EH (cell line): ENCODE results near the gene MAGI2.
A peak's percentile ranks its signal among the peaks of the same experiment; 100 is the strongest.

ENCODE experiments used
- DNase-seq: peaks from one replicate; pipeline ENCODE4 v3.0.0-alpha.2; 2015; ENCODE audit warnings: low read depth

The MAGI2 gene

DNA sequence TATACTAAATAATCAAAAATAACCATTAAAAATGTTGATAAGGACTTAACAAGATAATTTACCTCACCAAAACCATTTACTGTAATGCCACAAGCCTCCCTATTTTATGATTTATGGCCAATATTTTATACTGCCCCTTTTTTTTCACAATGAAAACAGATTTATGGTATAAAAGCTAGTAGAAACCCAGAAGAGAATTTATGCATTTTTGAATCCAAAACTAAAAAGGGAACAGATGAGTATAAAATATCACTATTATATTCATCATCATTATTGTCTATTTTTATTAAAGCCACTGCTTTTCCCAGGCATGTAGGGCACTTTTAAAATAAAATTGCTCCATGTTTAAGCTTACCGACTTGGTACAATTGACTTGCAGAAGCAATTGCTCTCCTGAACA is 1229.9 kb downstream of the MAGI2 start:
- no peak for DNase-seq

DNA sequence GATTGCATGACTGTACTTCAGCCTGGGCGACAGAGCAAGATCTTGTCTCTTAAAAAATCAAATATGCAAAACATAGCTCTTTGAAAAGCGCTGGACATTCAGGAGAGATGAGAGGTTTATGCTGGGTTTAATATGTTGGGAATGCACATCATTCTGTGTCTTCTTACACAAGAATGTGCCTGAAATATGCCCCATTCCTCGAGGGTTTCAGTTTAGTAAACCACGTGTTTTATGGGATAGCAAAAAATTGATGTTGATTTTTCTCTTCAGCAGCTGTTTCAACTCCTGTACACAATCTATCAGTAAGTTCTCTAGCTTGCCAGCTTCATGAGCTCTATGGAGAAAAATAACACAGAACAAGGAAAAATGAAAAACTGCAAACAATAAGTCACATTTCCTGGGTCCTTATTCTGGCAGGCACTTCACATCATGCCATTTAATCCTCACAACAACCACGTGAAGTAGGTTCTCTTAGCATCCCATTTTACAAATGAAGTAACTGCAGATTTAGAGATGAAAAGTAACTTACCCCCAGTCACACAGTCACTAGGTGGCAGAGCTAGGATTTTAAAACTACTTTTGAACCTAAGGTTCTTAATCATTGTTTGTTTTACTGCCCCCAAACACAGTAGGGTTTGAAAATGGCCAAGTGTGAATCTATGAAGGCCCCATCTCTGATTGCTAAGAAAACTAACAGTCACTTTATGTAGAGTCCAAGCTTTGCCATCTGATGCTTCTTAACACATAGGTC is 1231.3 kb downstream of the MAGI2 start:
- peak; percentile 92 for DNase-seq

DNA sequence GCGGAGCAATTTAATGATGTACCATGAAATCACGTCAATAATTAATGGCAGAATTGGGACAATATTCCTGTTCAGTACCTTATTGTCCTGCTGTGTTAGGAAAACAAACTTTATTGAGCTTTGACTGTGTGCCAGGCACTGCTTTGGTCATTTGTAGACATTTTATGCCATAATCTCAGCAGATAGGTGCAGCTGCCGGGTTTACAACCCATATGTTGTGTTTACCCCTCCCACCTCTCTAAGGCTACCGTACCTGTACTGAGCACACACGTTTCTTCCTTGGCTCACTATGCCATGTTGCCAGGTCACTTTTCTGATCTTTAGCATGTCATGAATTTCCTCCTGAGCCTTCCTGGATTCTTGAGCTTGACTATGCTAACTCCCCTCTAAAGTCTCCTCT is 1232.7 kb downstream of the MAGI2 start:
- DNase-seq: no peak

DNA sequence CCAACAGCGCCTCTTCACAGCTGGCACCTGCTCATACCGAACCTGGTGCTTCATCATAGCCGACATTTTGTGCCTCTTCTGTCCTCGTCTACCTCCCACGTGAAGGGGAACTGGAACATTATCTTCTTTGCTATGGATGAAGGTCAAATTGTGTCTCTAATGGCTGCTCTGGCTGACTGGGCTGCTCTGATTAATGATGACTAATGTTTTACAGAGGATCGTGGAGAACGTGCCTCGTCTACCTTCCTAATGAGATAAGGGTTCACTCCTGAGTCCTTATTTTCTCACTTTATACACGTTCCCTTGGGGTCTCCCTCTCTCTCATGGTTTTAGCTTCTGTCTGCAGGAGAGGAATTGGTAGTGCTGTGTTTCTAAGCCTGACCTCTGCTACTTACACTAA is 1234.6 kb downstream of the MAGI2 start:
- peak; percentile 38 for DNase-seq

DNA sequence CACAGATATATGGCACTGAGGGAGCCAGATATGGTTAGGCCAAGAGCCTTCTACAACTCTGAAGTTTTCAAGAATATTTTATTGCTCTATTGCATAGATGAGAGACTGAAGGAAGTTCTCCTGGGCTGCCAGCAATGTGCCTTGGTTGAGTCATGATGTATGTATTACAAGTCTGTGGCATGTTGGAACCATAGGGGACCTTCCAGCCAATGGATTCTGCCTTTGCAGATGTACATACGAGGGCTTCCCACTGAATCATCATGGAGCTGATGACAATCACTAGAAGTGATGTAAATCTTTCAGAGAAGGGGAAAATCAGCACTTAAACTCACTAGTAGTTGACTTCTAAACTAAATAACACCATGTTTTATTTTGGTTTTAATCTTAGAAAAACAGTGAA is 1235.4 kb downstream of the MAGI2 start:
- DNase-seq: peak; percentile 76

DNA sequence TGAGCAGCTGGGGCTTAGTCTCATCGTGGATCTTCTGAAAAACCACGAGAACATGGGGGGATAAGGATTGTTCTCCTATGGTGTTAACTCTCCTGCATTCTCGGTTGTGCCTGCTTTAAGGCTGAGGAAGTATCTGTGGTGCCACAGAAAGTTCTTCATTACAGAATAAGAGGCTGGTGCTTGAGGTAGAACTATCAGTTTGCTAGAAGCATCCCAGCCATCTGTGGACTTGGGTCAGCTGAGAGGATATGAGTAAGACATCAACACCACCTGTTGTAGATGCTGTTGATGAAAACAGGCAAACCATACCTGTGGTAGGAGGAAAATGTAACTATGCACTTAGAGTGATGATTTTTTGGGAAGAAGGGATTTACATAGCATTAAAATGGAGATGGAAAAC is 1238.3 kb downstream of the MAGI2 start:
- no peak for DNase-seq

DNA sequence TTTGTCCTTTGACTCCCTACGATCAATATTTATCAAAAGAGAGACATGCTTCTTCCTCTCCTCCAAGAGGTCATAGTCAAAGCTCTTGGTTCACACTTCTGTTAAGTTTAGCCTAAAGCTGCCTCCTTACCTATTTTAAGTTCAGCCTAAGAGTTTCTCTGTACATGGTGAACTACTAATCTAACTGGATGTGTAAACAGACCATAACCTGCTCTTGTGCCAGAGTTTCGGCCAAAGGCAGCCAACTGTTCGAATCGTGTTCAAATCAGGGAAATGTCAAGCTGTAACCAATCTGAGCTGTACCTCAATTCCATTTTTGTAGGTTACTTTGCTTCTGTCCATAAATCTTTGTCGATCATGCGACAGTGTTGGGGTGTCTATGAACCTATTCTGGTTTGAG is 1240.1 kb downstream of the MAGI2 start:
- no peak for DNase-seq

DNA sequence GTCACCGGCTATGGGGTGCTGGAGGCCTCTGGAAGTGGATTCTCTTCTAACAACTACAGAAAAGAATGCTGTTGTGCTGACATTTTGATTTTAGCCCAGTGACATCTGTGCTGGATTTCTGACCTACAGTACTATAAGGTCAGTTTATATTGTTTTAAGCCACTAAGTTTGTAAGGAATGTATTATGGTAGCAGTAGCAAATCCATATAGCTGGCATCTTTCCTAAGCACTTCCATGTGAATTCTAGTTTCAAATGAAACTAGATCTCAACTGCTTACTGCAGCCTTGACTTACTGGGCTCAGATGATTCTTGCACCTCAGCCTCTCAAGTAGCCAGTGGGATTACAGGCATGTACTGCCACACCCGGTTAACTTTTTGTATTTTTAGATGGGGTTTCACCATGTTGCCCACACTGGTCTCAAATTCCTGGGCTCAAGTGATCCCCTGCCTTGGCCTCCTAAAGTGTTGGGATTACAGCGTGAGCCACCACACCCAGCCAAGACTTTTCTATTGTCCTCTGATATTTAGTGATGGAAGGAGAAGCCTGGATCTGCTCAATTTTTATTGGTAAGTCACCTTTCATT is 1240.9 kb downstream of the MAGI2 start:
- DNase-seq: peak; percentile 52

DNA sequence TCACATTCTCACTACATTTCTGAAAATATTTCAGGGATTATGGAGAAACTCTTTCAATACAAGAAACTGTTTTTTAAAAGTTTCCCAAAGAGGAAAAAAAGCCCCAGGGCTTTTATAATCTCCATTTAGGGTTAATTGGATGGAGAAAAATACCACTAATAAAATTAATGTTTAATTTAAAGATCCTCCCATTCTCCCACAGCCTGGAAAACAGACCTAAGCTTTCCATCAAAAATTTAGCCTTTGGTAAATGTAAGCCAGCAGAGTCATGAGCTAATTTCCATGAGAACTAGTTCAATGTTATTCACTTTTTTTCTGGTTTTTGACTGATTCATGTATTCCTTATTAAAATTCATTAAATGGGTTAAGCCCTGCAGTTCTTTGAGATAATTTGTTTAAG is 1246.2 kb downstream of the MAGI2 start:
- no peak for DNase-seq

DNA sequence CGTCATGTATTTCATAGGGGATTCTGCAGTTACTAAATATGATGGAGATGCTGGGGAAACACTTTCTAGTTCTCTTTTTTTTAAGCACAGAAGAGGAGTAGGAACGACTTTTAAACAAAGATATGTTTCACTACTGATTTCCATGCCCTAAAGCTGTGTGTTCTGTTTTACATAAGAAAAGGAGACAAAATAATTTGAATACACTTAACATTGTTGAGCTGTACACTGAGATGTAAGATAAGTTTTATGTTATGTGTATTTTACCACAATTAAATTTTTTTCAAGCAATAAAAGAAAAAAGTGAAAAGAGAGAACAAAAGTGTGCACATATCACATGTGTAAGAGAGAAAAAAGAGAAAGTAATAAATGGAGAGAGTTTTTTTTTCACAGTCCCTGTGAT is 1246.7 kb downstream of the MAGI2 start:
- DNase-seq: no peak

DNA sequence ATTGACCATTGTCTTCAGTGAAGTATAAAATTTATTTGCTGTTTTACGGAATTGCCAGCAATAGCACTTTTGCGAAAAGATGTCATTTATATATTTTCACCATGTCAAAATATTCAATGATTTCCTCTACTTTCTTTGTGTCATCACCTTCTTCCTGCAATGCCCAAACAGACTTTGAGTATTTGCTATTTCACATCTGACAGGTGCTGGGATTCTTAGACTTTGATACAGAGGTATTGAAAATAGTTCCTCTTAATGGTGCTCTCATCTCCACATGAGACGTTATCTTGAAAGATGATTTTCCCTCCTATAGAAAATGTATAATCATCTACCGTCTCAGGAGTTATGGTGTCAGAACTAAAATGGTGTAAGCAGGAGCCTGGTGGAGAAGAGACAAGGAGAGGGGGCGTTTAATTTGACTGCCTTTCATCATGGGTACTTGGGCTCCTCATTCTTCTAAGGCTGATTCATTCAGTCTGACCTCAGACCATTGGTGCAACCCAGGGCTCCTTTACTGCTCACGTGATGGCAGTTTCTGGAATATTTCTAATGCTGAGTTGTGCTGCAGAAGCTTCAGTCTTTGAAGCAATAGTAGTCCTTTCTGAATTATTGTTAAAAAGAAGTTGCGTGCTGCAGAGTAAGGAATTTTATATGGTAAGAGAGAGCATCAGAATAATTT is 1250.3 kb downstream of the MAGI2 start:
- DNase-seq: peak; percentile 40

DNA sequence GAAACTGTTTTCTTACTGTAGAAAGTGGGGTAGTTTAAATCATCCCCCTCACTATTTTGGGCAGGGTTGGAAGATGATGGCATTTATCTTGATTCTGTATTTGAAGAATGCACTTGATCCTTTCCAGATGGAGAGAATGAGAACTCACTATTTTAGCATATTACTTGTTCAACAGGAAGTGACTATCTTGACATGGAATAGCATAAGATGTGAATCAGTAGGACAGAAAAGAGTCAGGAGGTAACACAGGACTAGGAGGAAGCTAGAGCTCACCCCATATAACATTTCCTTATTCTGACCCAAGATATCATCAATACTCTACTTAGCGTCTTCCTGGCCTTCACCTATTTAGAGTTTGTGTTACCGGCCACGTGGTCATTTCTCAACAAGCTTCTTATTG is 1254.7 kb downstream of the MAGI2 start:
- peak; percentile 78 for DNase-seq

DNA sequence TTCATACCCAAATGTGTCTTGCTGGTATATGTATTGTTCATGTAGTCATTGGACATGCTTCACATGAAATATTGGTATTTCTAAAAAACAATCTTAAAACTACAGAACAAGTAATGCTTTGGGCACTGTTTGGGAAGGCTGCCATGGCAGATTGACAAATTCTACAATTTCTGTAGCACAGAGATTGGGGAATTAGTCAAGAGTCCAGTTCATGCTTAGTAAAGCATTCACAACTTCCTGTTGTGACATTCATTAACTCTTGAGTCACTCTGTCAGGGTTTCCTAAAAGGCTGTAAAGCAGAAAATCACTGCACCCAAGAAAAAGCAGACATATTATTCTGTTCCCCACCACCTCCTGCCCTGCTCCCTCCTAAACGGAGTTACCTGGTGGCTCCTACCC is 1256.0 kb downstream of the MAGI2 start:
- peak; percentile 85 for DNase-seq

DNA sequence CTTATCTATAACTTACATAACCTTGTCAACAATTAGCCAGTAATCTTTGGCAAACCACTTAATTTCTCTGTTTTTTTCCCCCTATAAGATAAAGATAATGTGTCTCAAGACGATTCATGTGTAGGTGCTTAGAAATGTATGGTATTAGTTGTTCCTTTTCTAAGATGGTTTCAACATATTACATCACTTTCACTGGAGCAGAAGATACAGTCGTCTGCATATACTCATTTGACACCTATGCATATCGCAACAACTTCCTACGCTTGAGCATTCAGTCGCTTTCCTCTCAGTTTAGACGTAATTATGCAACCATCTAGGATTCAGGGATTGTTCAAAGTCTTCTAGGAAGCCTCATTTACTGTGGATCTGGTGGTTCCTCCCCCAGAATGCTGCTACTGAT is 1258.2 kb downstream of the MAGI2 start:
- DNase-seq: no peak

DNA sequence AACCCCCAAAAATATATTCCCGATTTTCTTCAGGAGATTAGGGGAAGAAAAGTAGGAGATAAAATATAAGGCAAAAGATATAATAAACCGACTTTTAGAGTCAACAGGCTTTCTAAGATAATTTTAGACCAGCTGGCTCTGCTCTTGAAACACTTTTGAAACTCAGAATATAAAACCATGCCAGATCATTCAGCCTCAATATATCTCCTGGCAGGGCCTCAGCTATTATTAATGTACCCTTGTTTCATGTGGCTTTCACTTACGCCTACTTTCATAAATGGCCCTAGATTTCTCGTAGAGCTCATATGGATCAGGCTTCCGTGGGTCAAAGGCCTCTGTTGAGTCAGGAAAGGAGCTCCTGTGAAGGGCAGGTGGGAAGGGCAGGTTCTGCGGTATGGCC is 1258.9 kb downstream of the MAGI2 start:
- DNase-seq: no peak

DNA sequence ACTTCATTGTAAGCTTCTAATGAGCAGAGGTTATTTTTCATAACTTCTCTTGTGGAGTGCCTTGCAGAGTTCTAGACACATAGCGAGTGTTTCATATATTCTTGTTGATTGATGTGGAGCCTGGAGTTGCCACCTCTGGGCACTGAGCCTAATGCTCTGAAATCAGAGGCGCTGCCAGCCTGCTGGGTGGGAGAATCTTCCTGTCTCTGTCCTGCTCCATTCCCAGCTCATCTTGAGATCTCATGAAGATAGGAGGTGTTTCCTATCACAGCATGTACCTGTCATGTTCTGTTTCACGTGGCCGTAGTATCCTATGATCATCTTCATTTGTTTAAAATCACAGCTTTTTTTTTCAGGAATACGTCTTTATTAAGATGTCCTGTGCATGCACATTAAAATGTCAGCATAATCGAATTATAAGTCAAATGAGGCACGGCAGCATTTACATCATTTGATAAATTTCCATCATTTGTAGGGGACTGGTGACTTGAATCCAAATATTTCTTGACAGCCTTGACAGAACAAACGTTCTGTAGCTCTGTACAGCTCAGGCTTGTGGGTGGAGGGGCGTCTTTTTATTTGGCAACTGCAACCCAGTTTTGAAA is 1261.9 kb downstream of the MAGI2 start:
- no peak for DNase-seq

DNA sequence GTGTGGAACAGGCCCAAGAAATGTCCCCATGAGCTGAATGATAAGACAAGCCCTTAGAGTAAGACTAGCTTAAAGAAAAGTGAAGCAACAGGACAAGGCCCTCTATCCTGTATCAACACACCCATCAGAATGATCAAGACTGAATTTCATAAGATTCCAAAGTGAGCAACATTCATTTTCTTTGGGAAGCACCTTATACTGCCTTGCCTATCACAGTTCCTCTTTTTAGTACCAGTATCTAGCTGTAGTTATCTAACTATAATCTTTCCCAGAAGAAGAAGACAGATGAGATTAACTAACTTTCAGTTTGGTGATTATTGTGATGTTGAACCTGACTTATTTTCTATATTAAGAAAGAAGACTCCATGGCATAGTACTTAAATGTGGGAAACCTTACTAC is 1263.7 kb downstream of the MAGI2 start:
- no peak for DNase-seq

DNA sequence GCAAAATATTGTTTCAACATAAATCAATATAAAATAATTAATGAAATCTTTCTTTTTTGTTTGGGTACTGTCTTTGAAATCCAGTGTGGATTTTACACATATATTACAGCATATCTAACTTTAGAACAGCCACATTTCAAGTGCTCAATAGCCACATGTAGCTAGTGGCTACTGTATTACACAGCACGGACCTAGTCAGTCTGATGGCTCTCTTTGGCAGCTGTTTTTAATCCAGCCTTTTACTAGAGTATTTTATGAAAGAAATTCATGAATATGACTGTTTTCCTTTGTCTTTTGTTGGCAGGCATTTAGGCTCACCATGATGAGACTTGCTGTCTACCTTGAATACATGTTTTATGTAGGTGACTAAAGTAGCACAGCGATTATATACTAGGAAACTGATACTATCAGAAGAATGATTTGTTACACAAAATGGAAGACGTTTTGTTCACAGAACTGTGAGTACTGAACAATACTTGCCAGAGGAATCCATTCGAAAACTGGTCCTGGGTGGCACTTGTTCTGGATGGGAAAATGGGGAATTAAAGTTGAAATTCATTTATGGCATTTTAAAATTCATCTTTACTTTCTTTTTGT is 1268.2 kb downstream of the MAGI2 start:
- no peak for DNase-seq

DNA sequence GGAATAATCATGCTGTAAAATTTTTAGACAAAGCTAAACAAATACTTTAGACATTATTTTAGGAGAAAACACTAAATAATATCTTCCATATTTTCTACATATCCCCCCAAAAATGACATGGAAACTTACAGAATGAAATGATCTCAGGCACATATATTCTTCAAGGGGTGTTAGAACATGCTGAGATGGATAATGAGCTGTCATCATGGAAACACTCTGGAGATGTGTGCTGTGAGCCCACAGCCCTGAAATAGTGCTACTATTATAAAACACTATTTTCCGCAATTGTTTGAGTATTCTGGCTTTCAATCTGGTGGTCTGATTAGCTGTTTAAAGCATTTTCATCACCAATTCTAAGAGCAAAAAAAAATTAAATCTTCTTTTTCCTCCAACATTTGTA is 1269.2 kb downstream of the MAGI2 start:
- DNase-seq: no peak

DNA sequence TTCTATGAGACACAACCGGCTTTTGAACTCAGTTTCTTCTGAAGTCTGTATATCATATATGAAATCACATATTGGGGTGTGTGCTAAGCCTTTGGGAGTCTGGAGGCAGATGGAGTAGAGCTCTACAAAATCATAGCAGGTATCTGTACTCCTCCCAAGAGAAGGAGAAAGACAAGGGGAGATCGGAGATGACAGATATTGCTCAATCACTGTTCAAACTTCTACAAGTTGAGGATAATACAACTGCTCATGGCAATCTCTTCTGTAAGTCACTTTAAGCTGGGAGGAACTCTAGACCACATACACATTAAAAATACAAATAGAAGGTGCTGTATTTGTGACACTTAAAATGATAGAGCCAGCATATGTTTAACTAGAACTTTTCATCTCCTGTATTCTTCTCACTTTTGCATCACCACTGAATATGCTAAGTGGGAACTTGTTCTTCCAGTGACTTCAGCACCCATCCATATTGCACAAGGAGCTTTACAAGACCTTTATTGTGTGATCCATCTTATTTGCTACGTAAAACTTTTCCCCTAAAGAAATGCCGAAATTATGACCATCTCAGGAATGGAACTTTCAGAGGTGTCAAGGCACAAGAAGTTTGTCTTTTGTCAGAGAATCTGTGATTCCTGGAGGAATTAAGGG is 1273.5 kb downstream of the MAGI2 start:
- no peak for DNase-seq

DNA sequence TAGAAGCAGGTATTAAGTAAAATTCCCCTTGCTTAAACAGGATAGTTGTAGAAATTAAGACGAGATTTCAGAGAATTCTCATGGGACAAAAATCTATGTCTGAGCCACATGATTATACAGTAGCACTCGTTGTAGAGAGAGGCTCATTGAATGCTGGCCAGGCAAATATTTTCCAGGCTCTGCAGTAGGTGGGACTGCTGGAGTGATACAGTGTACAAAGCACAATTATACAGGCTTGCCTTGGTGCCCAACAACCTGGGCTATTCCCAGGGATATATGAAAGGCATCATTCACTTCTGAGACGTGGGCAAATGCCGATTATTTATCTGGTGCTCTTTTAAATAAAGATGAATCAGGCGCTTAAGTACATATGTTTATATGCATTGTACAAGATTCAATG is 1274.3 kb downstream of the MAGI2 start:
- DNase-seq: no peak

DNA sequence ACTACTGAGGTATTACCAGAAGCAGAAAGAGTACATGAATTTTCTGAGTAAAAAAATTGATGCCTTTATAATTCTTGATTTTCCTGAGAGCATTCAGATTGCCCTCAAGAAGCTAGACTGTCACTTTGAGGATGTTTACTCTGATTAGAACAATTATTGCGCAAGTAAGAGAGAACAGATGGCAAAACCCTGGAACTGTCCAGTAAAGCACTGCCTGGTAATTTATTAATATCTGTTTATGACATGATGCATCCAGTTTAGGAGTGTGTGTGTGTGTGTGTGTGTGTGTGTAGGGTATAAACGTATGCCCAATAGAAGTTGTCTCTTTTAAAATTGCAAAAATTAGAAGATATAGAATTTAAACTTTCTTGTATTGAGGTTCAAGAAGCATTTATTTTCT is 1275.1 kb downstream of the MAGI2 start:
- DNase-seq: peak; percentile 40
